GM12878 (cell line): ENCODE measurements around the gene DUSP15. TPM values are rescaled to one million over a fixed set of nuclear protein-coding genes. Genes with fewer than 3 reads are reported as not detected.

Experiments used
- ATAC-seq: fragments of 200-7000 bp; cut with Tn5 transposase; 3 replicates; pipeline ENCODE4 v1.9.1; 2020; ENCODE audit warnings: mild to moderate bottlenecking, moderate library complexity
- BruUV-seq: library from RNA; stranded (reverse); fragments of 400-500 nt; replicated peaks from 2 replicates; lab custom pipeline; 2021; lab: Mats Ljungman, UMichigan
- CTCF ChIA-PET: fragments of 300-600 bp; sonication (Branson Sonifier 250); formaldehyde crosslinking; extraction: SDS; loops from one replicate; lab custom pipeline; 2021; ENCODE audit warnings: inconsistent platforms; lab: Yijun Ruan, JAX
- POLR2A ChIA-PET: fragments of 350-600 bp; formaldehyde crosslinking; extraction: SDS; loops from one replicate; lab custom pipeline; 2021; ENCODE audit warnings: inconsistent platforms; lab: Charles Lee
- RAD21 ChIA-PET: fragments of 300-600 bp; sonication (Branson Sonifier 250); formaldehyde crosslinking; loops from one replicate; lab custom pipeline; 2023; ENCODE audit warnings: antibody characterized with exemption; ENCODE audit not compliant: unreplicated experiment; lab: Charles Lee
- SMC1A ChIA-PET: fragments of 300-600 bp; sonication (Branson Sonifier 250); formaldehyde crosslinking; loops from one replicate; lab custom pipeline; 2023; ENCODE audit not compliant: unreplicated experiment, uncharacterized antibody; lab: Charles Lee
- DNase-seq: peaks from one replicate; pipeline ENCODE4 v3.0.0-alpha.2; 2011; ENCODE audit warnings: low read depth, low spot score
- FAIRE-seq: peaks from 3 replicates; lab custom pipeline; 2011; peaks lifted over from hg19 to GRCh38; lab: Jason Lieb, UNC
- H2AFZ ChIP-seq: 2 replicates; pipeline ENCODE4 v1.6.0; 2011; ENCODE audit warnings: low read depth, low read length, control low read depth; ENCODE audit not compliant: control insufficient read depth
- H3K27ac ChIP-seq: 2 replicates; pipeline ENCODE4 v1.5.1; 2011; ENCODE audit warnings: control low read depth; ENCODE audit not compliant: control insufficient read depth, insufficient read depth
- H3K27me3 ChIP-seq, 2 experiments: replicated peaks in 1 of 2; 2 replicates each; pipeline versions ENCODE4 v1.6.0 to v1.6.1; 2011; ENCODE audit warnings: low read length in 1 of 2; ENCODE audit not compliant: control insufficient read depth in 2 of 2, insufficient read depth in 2 of 2
- H3K36me3 ChIP-seq, 2 experiments: 2 replicates each; pipeline ENCODE4 v1.5.1; 2011; ENCODE audit warnings: low read length in 1 of 2; ENCODE audit not compliant: control insufficient read depth in 2 of 2, insufficient read depth in 2 of 2
- H3K4me1 ChIP-seq: 2 replicates; pipeline ENCODE4 v1.6.1; 2011; ENCODE audit warnings: mild to moderate bottlenecking, low read length, moderate library complexity, mixed read lengths; ENCODE audit not compliant: control insufficient read depth, insufficient read depth
- H3K4me2 ChIP-seq: 2 replicates; pipeline ENCODE4 v1.6.0; 2011; ENCODE audit warnings: control low read depth; ENCODE audit not compliant: control insufficient read depth, insufficient read depth
- H3K4me3 ChIP-seq: fragments of 200-600 bp; sonication (generic); 2 replicates; pipeline ENCODE4 v1.5.1; 2016
- H3K79me2 ChIP-seq: 2 replicates; pipeline ENCODE4 v1.6.0; 2011; ENCODE audit warnings: low read length; ENCODE audit not compliant: control insufficient read depth, insufficient read depth
- H3K9ac ChIP-seq: 2 replicates; pipeline ENCODE4 v1.8.0; 2011; ENCODE audit warnings: low read length, control low read depth, mixed read lengths; ENCODE audit not compliant: control insufficient read depth, insufficient read depth
- H3K9me3 ChIP-seq: replicated peaks from 3 replicates; pipeline ENCODE4 v1.5.1; 2011; ENCODE audit warnings: mild to moderate bottlenecking, low read length; ENCODE audit not compliant: control insufficient read depth, insufficient read depth
- H4K20me1 ChIP-seq: 2 replicates; pipeline ENCODE4 v1.6.0; 2011; ENCODE audit not compliant: control insufficient read depth, insufficient read depth
- CEBPZ ChIP-seq: fragments of 150-350 bp; IDR thresholded peaks from 2 replicates; pipeline ENCODE4 v1.6.1; 2016; ENCODE audit warnings: low read depth, low read length
- CREB1 ChIP-seq: IDR thresholded peaks from 2 replicates; pipeline ENCODE4 v1.6.1; 2012; ENCODE audit warnings: low read depth, mild to moderate bottlenecking, inconsistent platforms
- CREM ChIP-seq: IDR thresholded peaks from 2 replicates; pipeline ENCODE4 v1.6.1; 2014; ENCODE audit warnings: antibody characterized with exemption, low read depth
- ETV6 ChIP-seq, 2 experiments: fragments of 450-650 bp in 1 of 2; IDR thresholded peaks in 1 of 2; conservative IDR thresholded peaks in 1 of 2; 2 replicates each; pipeline ENCODE4 v1.6.1; 2014; ENCODE audit warnings: antibody characterized with exemption in 1 of 2, borderline replicate concordance in 1 of 2, low read depth in 1 of 2, mild to moderate bottlenecking in 1 of 2, moderate library complexity in 1 of 2
- FOS ChIP-seq: IDR thresholded peaks from 3 replicates; pipeline ENCODE4 v1.6.1; 2011; ENCODE audit warnings: borderline replicate concordance; ENCODE audit not compliant: insufficient read length; ENCODE audit errors: extremely low read depth
- MAX ChIP-seq: IDR thresholded peaks from 2 replicates; pipeline ENCODE4 v1.6.1; 2012; ENCODE audit warnings: low read depth, low read length, improper control_type of control experiment
- MTA3 ChIP-seq: IDR thresholded peaks from 2 replicates; pipeline ENCODE4 v1.6.1; 2012; ENCODE audit warnings: low read length, inconsistent platforms, borderline replicate concordance
- NR2C1 ChIP-seq: fragments of 450-650 bp; IDR thresholded peaks from 2 replicates; pipeline ENCODE4 v1.6.1; 2017; ENCODE audit warnings: antibody characterized with exemption, mild to moderate bottlenecking, moderate library complexity
- PBX3 ChIP-seq: IDR thresholded peaks from 2 replicates; pipeline ENCODE4 v1.6.1; 2011; ENCODE audit warnings: mild to moderate bottlenecking, low read depth, low read length, moderate library complexity; ENCODE audit not compliant: insufficient replicate concordance
- RB1 ChIP-seq: fragments of 450-650 bp; formaldehyde crosslinking; IDR thresholded peaks from 2 replicates; pipeline ENCODE4 v1.6.1; 2017; ENCODE audit warnings: mild to moderate bottlenecking, borderline replicate concordance
- SP1 ChIP-seq: IDR thresholded peaks from one replicate; pipeline ENCODE4 v1.6.1; 2011; ENCODE audit warnings: low read depth, low read length
- USF1 ChIP-seq: IDR thresholded peaks from 2 replicates; pipeline ENCODE4 v1.6.1; 2011; ENCODE audit warnings: borderline replicate concordance, low read depth, mild to moderate bottlenecking, moderate library complexity, mixed read lengths, low read length; ENCODE audit not compliant: insufficient read depth; ENCODE audit errors: extremely low read length
- WGBS: methylation state at CpG from one replicate; pipeline ENCODE4 v1.1.6; 2016; ENCODE audit warnings: low lambda C conversion rate; ENCODE audit not compliant: insufficient replicate concordance, insufficient coverage; ENCODE audit errors: missing lambda C conversion rate; 5-methylcytosine and 5-hydroxymethylcytosine counted together
- in situ Hi-C: fragments of 300-500 bp; cut with MboI; formaldehyde crosslinking; loops from 9 replicates; pipeline ENCODE4 v1.14.3; 2018; ENCODE audit warnings: mixed read lengths
- intact Hi-C: fragments of 100-400 bp; cut with micrococcal nuclease; formaldehyde crosslinking; loops from one replicate; pipeline ENCODE4 v1.14.2; 2022; ENCODE audit not compliant: unreplicated experiment
- polyA plus RNA-seq, 11 experiments: library from polyadenylated mRNA; depleted of rRNA in 4 of 11; unstranded in 6 of 11; stranded (reverse) in 5 of 11; fragments of >200 nt; fragmentation: Nextera tagmentation in 4 of 11; fragmentation: Illumina TruSeq in 1 of 11; extraction: Ambion mirVana in 4 of 11; extraction: Trizol in 1 of 11; gene quantifications; 1 replicate in 1 of 11; 2 replicates in 10 of 11; pipeline versions ENCODE4 v1.2.1 to v1.2.3, GENCODE V29; 2011 to 2016; ENCODE audit warnings: inconsistent platforms in 2 of 11, missing spikeins in 2 of 11, low read depth in 1 of 11
- total RNA-seq, 4 experiments: library from RNA; depleted of rRNA in 3 of 4; stranded (reverse); fragments of >200 nt in 3 of 4; fragmentation: Illumina TruSeq in 1 of 4; extraction: Trizol in 1 of 4; gene quantifications; 2 replicates each; pipeline versions ENCODE4 v1.2.1 to v1.2.3, GENCODE V29; 2013 to 2021

The DUSP15 gene
- total and polyA plus RNA-seq, 10 of the 15 experiments (the other 5 are each of a cell fraction or from before 2014, with no cell fraction given): 0.06 to 2.5 (median 0.67) TPM; not detected in 1

- H3K4me3 ChIP-seq: no peak overlapping the region
- H3K4me1 ChIP-seq: peaks cover 10% of the 10 kb centered on the region
- ChIA-PET SMC1A (interaction anchor here (0.6 to 3.0 kb wide), 8 partner anchors 13 to 164 kb away, joined by 3 to 27 read pairs (median 4); partner anchors contain the start of gene PDRG1), POLR2A (interaction anchor here (0.7 to 1.4 kb wide), 4 partner anchors 10 to 91 kb away, joined by 3 to 6 read pairs (median 3); partner anchors contain the start of genes DUSP15, PDRG1 and TTLL9), CTCF (interaction anchor here (0.6 to 13.1 kb wide), 9 partner anchors 10 to 172 kb away, joined by 3 to 307 read pairs (median 3); partner anchors contain the start of gene PDRG1), RAD21 (interaction anchor here (1.0 to 1.5 kb wide), 4 partner anchors 20 to 92 kb away, joined by 3 to 11 read pairs (median 4); partner anchors contain the start of gene PDRG1)
- H3K36me3 ChIP-seq: no peaks in the 10 kb centered on the region
- BruUV-seq: no TSS peak
- in situ Hi-C loops: loop anchor here (5.0 to 10.0 kb wide), 2 partner anchors 92 to 235 kb away; partner anchors contain the start of gene PDRG1
- H3K9ac ChIP-seq: no peak overlapping the region
- ATAC-seq (no peak), DNase-seq (no peak), FAIRE-seq (peak; percentile 70)
- H3K4me2 ChIP-seq: no peak overlapping the region
- no peaks in the 10 kb centered on the region for H3K79me2 ChIP-seq
- TF ChIP-seq FOS: no peak
- TF ChIP-seq CREB1: no peak
- TF ChIP-seq SP1: no peak
- TF ChIP-seq ETV6 (conservative IDR thresholded peaks at IDR 0.05 in 1 of 2, IDR thresholded peaks at IDR 0.05 in 1 of 2; ENCODE audit: borderline replicate concordance in 1 of 2, low read depth in 1 of 2): no peak
- TF ChIP-seq CREM: no peak
- TF ChIP-seq MTA3: no peak
- no peak for TF ChIP-seq NR2C1
- TF ChIP-seq MAX: no peak
- no peak for TF ChIP-seq USF1
- no peak for TF ChIP-seq RB1
- no peak for TF ChIP-seq CEBPZ
- no peak for TF ChIP-seq PBX3
- intact Hi-C loops: no loop called here
- H4K20me1 ChIP-seq: no peaks in the 10 kb centered on the region
- H3K27me3 ChIP-seq: peaks cover 0 to 9% of the 10 kb centered on the region in 2 experiments; a peak in 1 of 4 replicates
- no peaks in the 10 kb centered on the region for H3K9me3 ChIP-seq
- 36% methylated on average over 7 of the region's 7 CpGs for WGBS
- H2AFZ ChIP-seq: no peak overlapping the region
- no peak overlapping the region for H3K27ac ChIP-seq
These were observed 10.3 kb downstream of the DUSP15 start for GRCh38 chr20:31859998-31860380.
